Hepatic stellate cell (primary cell): ENCODE data around the gene CACNA1A.

Experiments
- DNase-seq: peaks from one replicate; pipeline ENCODE4 v3.0.0; 2011; ENCODE audit warnings: low spot score

The CACNA1A gene

DNA sequence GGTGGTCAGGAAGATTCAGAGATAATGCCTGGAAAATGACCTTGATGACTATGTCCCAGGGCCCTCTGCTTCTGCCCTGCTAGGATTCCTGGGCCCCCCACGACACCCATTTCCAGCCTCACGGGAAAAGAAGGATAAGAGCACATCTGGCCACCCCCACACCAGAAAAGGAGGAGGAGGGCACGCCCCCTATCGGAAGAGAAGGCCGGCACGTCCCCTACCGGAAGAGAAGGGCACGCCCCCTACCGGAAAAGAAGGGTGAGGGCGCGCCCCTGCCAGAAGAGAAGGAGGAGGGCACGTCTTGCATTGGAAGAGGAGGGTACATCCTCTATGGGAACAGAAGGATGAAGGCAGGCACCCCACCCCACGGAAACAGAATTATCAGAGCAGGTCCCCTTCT is 271.8 kb downstream of the CACNA1A start:
- peak; percentile 60 for DNase-seq

DNA sequence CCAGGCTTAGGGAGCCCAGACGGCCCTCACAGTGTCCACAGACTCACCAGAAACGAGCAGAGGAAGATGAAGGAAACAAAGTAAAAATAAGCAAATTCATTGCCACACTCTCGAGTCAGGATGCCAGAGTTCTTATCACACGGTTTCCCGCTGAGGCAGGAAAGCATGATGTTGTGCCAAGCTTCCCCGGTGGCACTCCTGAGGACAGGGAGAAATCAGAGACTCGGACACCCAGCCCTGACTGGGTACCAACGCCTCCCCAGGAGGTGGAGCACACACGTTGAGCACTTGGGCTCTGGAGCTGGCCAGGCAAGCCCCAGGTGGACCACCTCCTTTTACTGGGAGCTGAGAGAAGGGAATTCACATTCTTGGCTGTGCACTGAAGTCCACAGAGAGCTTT is 274.6 kb downstream of the CACNA1A start:
- DNase-seq, result no peak

DNA sequence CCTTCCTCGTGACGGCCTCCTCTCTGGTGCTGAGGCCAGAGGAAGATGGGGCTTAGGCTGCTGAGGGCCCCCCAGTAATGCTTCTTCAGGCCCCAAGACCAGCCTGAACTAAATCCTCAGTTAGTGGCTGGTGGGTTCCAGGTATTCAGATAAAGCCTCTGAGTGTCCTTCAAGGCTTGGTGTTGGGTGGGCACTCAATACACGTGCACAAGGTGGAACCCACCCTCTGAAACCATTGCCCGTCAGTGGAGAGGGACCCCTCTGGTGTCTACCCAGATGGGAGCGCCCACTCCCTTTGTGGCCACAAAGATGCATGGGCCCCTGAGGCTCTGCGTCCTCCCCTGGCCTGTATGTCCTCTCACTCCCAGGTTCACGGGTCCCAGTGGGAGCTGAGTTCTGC is 277.0 kb downstream of the CACNA1A start:
- no peak for DNase-seq

DNA sequence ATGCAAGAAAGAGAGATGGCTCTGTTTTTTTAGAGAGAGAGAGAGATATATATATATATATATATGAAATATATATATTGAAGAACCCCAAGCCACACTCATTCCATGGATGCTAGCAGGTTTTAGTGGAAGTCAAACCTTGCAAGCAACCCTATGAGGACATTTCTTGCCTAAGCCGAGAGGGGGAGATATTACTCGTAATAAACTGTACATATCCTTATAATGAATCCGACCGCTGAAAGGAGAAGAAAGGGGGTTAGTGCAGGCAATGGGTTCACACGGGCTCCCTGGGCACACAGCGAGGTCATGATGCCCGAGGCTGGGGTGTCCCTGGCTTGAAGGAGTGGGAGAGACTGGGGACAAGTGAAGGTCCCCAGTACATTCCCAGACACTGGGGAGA is 277.7 kb downstream of the CACNA1A start:
- DNase-seq, result no peak

DNA sequence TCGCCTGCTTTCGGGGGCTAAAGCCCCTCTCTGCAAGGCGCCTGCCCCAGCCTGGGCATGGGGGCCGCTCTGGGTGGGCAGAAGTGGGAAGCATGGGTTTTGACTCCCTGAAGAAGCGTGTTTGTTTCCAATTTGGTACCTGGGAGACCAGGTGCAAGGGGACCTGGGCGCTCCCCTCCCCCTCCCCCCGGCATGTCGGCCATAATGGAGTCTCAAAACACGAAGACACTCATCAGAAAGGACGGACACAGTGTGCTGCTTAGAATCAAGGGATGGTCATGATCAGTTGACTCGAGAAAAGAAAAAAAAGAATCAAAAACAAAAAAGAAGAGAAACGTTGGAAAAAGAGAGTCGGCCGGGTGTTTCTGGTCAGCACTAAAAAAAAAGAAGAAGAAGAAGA is 279.3 kb downstream of the CACNA1A start:
- DNase-seq, result no peak

DNA sequence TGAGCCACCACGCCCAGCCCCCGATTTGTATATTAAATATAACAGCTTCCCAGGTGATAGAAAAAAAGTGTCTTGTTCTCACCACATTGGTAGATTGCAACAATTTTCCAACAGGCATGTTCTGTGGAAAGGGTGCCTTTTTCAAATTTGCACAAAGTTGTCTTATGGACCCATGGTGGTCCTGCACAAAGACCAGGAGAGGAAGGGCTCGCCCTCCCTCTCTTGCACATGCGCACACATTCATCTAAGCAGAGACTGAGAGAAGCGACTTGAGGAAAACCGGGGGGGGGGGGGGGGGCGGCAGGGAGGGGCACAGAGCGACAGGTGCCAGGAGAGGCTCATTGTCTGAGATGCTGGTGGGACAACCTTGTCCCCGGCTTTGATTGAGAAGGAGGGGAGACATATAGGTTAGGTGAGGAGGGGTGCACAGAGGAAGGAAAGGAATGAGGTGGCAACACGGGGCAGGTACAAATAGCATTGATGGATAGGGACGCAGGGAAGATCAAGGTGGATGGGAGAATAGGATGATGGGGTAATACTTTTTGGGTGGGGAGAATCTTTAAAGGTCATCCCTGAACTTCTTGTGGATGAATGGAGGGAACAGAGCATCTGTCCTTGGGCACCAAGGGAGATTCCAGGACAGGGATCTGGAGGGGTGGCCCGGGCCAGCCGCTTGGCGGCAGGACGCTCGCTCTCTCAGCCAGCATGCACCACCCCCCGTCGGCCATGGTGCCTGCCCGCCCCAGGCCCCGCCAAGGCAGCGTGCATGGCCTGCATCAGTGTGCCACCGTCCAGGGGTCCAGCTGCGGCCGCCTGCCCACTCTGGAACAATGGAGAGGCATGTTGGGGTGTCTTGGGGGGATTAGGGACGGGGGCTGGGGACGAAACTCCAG is 280.1 kb downstream of the CACNA1A start:
- no peak for DNase-seq

DNA sequence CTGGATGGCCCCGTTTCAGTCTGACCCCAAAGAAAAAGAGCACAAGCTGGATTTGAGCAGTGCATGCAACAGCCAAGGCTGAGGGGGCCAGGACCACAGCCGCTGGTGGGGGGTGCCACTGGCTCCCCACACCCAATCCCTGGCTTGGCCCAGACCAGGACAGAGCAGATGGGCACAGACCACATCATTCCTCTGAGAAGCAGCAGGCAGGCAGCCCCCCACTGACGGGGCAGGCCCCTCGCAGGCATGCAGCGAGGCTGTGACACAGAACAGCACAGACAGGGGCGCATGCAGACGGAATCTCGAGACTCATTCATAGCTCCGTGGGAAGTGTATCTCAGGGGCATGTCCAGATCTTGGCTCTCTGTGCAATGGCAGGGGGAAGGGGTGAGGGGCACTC is 281.2 kb downstream of the CACNA1A start:
- DNase-seq, result no peak

DNA sequence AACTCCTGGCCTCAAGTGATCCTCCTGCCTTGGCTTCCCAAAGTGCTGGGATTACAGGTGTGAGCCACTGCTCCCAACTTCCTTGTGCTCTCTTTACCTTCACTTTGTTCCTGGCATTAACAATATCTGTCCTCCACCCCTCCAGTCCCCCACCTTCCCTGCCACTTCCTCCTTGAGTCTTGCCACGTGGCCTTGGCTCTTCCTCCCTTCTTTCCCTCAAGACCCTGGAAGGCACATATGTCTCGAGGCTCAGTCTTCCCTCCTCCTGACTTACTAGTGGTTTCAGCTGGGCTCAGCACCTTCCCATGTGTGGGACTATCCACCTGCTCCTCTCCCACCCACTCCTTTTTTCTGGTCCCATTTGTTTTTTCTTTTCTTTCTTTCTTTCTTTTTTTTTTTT is 285.4 kb downstream of the CACNA1A start:
- DNase-seq, result no peak

DNA sequence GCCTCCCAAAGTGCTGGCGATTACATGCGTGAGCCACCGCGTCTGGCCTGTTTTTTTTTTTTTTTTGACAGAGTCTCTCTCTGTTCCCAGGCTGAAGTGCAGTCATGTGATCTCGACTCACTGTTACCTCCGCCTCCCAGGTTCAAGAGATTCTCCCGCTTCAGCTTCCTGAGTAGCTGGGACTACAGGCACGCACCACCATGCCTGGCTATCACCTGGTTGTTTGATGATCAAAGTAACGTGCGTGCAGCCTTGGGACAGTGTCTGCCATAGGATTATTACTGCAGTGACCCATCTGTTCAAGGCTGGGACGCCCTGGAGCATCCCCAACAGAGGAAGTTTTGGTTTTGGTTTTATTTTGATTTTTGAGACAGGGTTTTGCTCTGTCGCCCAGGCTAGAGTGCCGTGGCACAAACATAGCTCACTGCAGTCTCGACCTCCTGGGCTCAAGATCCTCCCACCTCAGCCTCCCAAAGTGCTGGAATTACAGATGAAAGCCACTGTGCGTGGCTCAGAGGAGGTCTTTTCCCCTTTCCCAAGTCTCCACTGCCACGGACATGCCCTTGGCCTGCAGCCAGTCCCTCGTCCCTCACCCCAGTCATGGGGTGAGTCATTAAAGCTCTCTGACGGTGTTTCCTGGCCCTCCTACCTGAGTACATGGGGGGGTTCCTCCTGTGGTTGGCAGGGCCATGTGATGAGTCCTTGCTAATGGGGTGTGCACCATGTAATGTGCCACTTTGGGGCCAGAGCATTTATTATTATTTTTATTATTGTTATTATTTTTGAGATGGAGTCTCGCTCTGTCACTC is 290.5 kb downstream of the CACNA1A start:
- DNase-seq, result no peak

DNA sequence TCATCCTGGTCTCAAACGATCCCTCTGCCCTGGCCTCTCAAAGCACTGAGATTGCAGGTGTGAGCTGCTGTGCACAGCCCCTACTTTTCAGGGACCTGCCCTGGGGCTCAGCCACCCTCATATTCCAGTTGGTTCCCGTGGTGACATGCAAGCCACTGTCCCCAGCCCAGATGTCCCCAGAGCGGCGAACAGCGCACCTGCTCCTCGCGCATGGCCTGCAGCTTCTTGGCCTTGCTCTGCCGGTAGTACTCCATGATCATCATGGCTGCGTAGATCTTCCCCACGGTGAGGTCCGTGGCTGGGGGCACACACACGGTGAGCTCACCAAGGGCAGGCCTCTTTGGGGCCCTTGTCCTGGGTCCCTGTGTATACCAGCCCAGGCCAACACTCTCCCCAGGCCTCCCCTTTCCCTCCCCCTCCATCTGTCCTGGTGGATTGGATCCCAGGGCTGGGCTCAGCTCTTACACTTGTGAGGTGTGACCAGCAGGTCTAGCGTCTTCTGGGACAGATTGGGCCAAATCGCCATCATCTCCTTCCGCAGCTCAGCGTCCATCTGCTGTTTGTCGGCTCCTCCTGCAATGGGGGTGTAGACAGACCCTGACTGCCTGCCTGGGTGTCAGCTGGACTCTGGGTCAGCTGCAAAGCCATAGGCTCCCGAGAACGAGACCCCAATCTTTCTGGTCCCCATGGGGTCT is 292.1 kb downstream of the CACNA1A start:
- no peak for DNase-seq

DNA sequence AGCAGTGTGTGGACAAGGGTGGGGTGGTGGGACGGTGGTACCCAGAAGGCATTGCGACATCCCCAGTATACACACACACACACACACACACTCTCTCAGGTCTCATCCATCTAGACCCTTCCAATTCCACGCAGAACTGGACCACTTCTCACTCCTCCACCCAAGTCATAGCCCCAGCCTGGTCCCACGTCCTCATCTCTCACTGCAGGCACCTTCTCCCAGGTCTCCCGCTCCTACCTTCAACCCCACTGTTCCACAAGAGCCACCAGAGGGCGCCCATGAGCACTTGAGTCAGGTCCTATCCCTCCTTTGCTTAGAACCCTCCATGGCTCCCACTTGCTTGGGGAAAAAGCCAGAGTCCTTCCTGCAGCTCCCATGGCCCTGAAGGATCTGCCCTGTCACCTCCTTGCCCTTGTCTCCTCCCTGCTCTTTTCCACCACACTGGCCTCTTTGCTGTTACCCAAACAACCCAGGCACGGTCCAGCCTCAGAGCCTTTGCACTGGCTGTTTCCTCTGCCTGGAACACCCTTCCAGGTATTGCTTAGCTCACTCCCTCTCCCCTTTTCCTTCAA is 293.4 kb downstream of the CACNA1A start:
- DNase-seq, result peak; percentile 47

DNA sequence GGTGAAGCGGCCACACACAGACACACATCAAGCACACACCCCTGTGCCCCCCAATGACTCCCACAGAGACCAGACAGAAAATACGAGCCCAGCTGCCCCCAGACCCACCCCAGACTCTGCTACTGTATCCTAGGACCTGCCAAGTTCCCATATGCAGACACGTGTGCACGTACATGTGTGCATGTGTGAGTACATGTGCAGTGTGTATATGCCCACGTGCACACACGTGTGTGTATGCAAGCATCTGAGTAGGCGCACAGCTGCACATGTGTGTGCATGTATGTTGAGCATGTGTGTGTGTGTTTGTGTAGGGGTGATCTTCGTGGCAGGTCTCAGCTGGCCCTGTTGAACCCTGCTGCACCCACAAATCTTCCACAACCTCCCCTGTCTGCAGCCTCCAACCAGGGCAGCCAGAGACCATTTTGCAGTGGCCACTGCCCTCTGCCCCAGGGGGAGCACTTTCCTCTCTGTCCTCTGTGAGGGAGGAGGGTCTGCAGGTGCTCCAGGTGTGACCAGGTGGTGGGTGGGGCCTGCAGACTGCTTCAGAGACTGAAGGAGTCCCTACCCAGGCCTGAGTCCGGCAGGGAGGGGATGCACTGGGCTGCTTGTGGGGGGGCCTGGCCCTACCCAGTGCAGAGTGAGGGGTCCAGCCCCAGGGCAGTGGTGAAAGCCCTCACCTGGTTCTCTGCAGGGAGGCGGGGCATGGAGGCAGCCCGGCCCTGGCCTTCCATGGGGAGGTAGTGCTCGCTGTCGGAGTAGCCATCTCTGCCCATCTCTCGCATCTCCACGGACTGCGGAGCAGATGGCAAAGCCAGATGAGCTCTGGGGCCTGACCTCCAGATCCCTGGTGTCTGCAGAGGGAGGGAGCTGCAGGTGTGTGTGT is 294.6 kb downstream of the CACNA1A start:
- DNase-seq, result no peak

DNA sequence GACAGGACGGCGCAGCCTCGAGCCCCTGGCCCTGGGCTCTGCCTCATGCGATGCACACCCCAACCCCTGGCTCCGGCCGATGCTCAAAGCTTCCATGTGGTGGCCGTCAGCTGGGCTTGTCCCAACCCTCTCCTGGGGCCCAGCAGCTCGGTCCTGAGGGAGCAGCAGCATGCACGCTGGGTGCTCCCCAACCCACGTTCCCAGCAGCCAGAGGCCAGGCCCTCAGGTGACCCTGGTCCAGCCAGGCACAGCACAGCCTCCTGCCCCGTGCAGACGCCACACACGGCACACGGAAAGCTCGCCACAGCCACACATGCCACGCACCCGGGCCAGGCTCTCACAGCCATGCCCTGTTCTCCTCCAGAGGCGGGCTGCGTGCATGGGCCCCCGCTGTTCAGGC is 295.3 kb downstream of the CACNA1A start:
- DNase-seq, result no peak

DNA sequence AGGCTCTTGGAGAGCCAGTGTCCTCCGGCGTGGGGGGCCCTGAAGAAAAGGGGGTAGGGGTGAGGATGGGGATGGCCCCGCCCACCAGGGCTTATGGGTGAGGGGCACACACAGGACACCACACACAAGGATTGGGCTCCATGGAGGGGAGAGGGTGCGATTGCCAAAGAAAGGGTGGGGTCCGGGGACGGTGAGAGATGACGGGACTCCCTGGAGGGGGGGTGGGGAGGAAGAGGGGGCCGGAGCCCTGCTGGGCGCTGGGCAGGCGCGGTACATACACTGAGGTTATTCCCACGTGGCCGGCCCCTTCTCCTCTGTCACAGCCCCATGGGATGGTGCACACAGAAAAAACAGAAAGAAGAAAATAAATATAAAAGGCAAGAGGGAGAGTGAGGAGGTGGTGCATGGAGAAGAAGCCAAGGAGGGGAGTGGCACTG is 295.9 kb downstream of the CACNA1A start:
- no peak for DNase-seq

DNA sequence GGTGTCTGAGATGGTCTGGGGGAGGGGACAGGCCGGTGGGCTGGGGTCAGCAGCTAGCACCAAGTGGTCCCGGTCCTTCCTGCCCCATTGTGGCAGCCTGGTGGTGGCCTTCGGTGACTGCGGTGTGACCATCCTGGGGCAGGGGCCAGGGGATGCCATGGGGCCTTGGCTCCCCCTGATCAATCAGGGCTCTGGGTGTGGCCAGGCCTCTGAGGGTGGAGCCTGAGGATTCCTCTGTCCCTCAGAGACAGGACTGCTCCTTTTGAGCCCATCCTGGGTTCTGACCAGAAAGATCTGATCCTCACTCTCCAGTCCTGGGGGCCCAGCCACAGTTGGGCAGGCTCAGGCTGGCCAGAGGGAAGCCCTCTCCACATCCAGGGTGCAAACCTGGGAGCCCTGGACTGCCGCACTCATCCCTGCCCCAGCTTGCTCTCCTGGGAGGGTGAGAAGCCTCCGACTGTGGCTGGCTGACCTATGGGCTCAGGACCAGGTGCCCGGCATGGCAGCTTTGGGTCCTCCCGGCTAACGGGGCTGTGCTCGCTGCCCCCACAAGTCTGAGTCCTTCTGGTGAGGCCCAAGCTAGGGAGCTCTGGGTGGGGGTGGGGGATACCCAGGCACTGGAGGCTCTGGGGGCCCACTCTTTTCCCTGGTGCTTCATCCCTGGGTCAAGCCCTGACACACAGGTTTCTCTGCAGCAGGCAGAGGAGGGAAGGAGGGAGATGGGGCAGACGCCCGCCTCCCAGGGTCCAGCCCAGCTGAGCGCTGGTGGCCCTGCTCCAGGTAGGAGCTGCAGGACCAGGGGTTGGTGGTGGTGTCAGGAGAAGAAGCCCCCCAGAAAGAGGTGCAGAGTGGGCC is 296.6 kb downstream of the CACNA1A start:
- DNase-seq, result peak; percentile 34

DNA sequence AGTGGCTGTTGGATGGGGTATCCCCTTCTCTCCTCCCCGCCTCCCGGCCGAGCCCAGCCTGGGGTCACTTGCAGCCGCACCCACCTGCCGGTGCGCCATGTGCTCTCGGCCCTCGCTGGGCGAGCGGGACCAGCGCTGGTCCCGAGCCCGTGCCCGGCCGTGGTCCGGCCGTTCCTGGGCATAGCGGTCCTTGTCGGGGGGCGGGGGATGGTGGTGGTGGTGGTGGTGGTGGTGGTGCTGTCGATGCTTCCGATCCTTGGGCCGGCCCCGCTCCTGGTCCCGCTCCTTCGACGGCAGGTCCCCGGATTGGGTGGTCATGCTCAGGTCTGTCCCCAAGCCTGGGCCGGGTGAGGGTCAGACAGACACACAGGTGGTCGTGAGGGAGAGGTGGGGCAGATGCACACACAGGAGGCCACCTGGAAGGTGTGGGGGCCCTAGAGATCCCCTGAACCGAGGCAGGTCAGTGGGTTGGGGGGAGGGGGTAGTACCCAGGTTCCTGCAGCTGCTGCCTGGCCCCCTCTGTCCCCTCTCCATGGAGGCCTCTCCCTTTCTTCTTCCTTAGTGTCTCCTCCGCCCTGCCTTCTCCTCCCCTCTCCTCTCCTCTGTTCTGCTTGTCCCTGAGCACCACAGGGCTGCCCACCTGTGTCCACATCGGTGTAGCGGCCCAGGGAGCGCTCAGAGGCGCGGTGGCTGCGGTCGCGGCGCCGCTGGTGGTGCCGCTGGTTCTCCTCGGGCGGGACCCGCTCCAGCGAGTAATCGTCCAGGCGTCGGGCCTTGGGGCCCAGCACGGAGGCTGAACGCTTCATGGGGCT is 297.4 kb downstream of the CACNA1A start:
- no peak for DNase-seq

DNA sequence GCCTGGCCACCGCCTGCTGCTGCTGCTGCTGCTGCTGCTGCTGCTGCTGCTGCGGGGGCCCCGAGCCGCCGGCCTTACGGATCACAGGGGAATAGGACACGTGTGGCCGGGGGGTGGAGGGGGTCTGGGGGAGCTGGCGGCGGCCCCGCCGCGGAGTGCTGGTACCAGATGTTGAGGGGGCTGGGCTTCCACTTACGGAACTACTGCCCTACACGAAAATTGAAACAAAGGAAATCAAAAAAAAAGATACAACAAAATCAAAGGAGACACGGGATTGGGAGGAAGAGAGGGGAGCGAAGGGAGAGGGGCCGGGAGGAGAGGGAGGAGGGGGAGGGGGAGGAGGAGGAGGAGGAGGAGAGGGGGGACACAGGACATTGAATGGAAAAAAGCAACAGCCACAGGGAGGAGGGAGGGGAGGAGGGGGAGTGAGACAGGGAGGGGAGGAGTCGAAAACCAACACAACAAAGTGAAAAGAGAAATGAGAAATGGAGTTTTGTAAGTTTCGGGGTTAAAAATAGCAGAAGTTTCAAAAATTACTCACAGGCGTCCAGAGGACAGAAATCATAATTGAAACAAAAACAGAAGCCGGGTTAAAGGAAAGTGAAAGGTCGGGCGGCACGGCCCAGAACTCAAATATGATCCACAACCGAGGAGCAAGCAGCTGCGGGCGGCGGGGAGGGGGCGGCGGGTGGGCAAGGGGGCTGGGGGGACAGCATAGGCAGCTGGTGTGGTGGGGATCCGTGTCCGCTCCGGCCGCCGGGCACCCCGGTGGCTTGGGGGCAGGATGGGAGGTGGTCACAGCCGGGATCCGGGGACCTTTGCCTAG is 298.2 kb downstream of the CACNA1A start:
- DNase-seq, result peak; percentile 90

DNA sequence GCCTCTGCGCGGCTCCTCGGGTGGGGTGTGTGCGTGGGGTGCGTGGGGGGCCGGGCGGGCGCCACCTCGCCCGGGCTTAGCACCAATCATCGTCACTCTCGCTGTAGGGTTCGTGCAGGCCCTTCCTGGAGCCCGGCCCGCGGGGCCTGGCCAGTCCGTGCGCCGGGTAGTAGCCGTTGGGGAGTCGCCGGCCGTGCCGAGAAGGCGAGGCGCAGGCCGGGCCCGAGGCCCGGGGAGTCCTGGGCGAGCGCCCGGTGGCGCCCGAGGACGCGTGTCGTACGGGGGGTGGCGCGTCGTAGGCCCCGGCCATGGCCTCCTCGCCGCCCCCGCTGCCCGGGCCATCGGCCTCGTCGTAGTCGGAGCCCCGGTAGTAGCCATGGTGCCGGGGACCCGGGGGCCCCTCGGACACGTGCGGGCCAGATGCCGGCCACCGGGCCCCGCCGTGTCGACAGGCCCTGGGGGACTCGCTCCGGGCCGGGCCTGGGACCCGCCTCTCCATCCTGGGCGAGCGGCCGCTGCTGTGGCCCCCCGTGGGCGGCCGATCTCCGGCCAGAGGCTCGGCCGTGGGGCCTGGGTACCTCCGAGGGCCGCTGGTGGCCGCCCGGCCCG is 298.9 kb downstream of the CACNA1A start:
- no peak for DNase-seq
